NCI-H2107 (cell line): ENCODE results near the gene OPCML.

ENCODE experiments used
- DNase-seq: peaks from one replicate; lab custom pipeline; 2025; lab: John Stamatoyannopoulos, UW

OPCML gene

DNA sequence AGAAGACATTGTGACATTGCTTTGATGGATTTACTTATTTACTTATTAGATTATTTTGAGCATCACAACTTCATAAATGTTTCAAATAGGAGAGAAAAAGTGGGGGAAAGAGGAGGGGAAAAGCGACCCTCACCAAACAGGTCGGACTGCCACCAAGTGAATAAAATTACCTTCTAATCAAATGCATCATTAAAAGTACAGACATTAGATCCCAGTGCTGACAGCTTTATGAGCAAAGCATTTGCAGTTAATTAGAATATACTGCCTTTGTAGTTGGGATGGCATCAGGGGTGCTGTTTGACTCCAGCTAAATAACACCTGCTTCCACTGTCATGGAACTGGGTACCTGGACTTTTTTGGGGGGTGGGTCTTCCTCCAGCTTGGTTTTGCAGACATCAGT lies 299.6 kb downstream of the OPCML start:
- DNase-seq = no peak

DNA sequence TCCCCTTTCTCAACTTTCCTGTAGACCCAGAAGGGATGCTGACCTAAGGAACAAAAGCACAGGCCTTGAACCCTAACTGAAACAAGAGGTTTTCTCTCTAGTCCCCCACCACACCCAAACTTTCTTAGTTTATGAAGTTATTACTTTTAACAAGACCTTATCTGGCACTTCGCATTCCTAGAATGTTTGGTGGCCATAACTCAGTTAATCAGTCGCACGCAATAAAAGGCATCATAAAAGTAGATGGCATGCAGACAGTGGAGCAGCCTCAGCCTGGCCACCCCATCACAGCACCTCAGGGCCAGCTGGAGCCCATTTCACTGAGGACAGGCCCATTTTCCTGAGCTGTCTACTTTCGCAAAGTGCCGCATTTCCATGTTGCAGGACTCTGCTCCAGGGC lies 301.9 kb downstream of the OPCML start:
- no peak for DNase-seq

DNA sequence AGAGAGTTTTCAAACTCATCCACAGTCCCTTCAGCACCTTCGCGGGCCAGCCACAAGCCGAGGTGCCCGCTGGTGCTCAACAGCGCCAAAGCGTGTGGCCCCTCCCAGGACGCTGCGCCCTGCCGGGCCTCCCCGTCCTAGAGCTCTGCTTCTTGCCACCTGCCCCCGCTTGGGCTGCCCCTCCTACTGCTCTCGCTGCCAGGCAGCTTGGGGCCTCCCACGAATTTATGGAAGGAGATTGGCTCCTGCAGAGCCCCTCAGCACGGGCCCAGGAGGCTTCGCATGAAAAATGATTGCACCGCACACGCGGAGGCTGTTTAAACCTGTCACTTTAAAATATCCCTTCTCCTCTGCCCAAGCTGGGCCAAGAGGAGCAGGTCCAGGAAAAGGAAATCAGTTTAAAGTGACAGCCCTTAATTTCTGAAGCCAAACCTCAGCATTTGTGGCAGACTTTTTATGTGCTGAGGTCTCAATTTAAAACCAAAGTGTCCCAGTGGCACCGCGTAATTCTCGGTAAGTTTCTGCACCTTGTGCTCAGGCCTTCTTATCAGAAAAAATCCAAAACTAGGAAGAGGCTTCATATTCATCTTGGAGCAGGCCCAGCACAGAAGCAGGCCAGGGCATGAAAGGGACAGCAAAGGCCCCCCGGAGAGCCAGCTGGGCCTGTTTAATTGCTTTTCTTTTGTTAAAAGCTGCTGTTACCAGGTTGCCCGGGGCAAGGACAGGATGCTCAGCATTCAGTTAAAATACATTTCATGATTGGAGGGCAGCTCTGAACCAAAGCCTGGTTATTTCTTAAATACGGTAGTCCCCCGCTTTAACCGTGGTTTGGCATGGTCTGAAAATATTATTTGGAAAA lies 303.6 kb downstream of the OPCML start:
- no peak for DNase-seq

DNA sequence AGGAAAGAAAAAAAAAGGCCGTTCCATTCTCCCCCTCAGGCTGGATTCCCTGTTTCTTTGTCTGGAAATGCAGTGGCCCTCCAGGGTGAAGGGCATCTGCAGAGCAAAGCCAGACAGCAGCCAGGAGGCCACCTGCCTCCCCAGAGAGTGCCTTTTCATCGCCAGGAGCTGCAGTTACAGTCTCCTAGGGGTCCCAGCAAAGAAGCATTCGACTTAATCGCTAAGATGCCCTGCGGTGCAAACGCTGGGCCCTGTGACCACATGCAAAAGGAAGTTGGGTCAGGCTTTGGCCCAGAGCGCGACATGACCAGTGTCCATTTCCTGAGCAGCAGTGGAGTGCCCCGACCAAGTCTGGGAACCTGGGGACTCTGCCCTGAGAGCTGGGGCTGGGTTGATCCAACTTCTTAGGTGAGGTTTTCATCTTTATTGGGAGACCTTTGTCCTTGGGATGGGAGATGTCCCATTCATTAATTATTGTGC lies 304.6 kb downstream of the OPCML start:
- no peak for DNase-seq

DNA sequence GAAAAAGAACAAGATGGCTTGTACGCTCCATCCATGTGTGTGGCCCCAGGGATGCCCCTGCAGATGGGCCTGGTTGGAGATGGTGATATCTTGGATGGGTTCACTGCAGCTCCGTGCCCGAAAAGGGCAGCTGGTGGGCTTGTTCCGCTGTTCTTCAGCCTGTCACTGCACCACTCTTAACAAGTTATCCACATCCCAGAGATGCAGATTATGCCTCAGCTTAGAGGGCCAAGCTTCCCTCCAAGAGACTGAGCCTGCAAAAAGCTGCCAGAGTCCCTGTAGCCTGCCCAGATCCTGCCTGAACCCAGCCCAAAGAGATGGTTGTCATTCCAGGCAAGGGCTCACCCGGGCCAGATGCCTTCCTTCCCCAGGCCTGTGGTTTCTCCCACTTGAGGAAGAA lies 308.0 kb downstream of the OPCML start:
- no peak for DNase-seq

DNA sequence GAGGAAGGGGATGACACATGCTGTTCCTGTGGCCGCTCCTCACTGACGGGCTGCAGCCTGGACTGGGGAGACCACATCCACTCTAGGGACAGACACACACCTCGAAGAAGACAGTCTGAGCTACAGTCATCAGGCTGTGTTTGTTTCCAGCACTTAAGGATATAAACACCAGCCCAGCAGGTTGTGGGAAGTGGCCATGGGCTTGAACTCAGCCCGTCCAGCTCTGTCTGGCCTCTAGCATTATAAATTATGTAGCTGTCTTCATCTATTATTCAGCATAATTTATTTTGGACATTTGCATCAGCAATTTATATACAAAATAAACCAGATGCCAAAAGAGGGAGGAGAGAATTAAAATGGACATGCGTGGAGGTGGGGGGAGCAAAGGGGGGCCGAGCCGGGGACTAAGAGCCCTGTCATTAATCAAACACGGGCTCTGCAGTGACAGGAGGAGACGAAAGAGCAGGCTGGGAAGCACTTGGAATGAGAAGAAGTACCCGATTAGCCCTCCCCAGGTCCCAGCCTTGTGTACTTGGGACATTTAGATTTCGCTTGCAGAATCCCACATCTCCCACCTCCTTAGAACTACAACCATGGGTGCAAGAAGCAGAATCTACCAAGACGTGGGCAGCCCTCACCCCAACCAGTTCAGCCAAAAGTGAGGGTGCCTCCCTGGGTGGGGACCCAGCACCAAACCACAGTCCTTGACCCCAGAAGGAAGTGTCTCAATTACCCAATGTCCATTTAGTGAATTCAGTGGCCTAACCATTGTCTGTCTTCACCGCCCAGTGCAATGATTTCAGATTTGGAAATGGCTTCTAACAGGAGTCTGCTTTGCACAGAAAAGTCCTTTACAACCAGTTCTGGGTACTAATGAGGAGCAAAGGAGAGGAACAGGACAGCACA lies 309.6 kb downstream of the OPCML start:
- no peak for DNase-seq

DNA sequence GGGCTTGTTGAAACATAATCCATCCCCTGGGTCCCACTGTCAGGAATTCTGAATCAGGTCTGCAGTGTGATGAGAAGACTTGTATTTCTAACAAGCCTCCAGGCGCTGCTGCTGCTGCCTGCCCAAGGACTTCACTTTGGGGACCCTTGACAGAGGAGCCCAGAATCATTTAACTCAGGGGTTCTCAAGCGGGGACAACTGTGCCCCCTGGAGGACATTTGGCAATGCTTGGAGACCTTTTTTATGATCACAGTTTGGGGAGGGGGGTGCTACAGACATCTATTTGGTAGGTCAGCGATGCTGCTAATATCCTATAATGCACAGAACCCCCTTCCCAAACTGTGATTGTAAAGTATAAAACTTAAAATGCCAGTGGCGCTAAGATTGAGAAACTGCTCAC lies 312.8 kb downstream of the OPCML start:
- no peak for DNase-seq

DNA sequence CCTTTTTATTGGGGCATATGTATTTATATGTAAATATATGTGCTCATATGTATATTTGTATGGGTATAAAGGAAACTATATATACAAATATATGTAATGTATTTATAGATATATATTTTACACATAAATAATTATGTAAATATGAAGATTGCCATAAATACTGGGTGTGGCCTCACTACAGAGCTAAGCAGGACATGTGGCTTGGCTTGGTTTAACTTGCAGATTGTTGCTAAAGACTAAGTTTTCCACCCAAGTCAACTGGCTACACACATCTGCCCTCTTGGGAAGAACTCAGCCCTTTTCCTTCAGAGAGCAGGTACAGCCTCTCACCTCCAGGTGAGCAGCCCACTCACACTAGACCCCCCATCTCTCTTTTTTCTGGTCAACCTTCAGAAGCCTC lies 315.5 kb downstream of the OPCML start:
- DNase-seq = no peak

DNA sequence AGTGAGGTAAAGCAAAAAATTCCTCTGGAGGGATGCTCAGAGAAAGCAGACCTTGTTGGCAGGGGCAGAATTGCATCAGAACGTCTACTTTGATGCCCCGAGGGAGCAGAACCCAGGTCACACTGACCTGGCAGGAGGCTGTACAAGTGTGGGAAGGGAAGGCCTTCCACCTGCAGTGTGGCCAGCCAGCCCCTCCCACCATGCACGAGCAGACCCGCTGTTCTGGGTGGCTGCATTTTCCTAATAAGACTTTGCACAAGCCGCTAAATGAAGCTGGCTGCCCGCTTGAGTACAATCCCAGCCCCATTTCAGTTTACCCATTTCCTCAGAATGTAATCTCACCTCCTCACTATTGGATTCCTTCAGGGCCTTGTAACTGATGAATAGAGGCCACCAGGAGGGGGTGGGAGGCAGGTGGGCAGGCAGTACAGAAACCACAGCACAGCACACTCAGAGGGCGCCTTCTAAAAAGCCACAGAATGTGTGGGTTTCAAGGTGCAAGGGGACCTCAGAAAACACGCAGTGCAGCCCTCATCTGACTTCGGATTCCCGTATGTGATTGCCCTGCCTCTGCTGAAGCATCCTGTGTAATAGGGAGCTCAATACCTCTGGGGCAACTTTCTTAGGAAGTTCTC lies 316.6 kb downstream of the OPCML start:
- DNase-seq = no peak

DNA sequence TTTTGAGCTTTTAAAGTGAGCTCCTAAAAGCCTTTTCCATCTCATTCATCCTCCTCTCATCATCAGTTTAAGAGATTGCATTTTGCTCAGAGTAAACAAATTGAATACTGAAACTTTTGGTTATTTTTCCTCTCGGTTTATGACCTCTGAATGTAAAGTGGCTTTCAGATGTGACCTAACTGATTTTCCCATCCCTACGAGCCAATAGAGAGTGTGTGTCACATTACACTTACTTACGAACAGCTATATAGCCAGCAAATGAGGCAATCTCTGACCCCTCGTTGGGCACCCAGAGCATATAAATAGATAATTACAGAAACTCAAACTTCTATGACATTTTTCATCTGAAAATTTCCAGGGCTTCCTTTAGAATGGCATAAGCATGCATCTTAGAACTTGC lies 317.7 kb downstream of the OPCML start:
- no peak for DNase-seq

DNA sequence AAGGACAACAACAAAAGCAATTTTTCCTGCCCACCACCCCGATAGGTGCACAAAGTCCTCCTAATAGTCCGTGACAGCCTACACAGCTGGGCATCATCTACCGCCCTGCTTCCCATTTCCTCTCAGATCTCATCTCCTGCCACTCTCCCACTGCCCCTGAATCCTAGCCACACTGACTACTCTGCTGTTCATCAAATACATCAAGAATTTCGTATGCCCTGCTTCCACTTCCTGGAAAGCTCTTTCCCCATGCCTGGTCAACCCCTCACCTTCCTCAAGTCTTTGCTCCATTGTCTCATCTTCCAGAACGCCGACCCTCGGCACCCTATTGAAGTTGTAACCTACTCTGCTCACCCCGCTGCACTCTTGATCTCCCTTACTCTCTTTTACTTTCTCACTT lies 320.1 kb downstream of the OPCML start:
- DNase-seq = no peak

DNA sequence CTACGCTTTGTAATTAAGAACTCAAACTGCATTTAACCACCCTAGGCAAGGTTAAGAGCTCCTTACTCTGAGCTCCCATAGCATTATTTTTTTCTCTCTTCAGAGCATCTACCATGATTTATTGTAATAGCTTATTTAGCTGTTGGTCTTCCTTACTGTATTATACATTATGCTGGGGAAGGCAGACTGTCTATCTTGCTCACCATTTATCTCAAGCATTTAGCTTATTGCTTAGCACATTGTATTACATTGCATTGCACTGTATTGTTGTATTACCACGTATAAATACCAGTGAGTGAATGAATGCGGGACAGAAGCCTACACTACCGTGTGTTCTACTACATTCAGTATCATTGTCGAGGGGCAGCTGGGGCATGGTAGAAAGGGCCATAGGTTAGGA lies 324.3 kb downstream of the OPCML start:
- no peak for DNase-seq

DNA sequence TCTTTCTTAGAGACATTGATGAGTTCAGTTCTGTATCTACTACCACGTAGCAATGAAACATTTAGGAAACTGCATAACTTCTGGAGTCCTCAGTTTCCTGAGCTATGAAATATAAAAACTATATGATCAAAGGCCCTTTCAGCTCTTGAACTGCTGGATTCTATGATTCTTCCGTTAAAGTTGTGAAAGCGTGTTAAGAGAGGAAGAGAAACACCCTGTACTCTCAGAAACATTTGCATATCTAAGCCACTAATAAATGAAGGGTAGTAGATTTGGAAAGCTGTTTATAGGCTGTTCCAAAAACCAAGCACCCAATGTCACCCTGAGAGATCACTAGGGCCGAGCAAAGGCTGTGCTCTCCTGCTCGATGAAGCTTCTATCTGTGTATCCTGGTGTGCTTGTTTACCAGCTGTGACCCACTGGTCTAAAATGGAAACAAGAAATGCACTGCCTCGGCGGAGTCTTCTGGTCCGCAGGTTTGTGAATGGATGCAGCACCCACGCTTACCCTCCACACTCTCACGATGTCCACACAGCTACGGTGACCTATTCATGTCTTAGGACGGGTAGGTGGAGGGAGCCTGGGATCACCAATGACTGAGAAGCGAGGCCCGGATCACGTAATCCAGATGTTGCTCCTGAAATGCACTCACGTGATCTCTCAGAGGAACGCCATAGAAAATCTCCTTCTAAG lies 325.8 kb downstream of the OPCML start:
- no peak for DNase-seq

DNA sequence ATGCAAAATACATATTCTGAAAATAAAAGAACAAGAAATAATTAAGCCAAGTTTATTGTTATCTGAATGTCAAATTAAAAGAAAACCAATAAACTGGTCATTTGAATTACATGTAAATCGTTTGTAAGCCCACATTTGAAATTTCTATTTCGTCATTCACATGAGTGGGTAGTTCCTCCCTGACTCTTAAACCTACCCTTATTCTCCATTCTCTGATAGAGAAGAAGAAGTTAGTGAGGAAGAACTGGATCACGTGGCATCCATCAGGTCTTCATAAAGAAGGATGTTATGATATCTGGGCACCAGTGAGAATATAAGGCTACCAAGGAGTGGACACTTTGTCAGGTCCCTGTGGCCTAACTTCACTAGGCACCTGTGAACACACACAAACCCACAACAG lies 328.1 kb downstream of the OPCML start:
- DNase-seq = no peak

DNA sequence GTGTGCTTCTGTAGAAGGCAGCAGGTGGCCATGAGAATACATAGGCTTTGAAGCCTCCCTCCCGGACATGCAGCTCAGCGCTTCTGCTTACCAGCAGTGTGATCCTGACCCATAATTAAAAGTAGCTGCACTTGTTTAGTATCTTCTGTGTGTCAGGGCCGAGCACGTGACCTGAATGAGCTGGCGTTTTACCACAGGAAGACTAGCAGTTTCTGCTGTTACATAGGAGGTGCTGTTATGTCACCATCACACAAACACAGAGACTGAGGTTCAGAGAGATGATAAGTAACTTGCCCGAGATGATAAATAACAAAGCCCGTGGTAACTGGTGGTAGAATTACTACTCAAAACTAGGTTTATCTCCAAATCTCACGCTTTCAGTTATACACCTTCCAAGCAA lies 329.5 kb downstream of the OPCML start:
- DNase-seq = no peak

DNA sequence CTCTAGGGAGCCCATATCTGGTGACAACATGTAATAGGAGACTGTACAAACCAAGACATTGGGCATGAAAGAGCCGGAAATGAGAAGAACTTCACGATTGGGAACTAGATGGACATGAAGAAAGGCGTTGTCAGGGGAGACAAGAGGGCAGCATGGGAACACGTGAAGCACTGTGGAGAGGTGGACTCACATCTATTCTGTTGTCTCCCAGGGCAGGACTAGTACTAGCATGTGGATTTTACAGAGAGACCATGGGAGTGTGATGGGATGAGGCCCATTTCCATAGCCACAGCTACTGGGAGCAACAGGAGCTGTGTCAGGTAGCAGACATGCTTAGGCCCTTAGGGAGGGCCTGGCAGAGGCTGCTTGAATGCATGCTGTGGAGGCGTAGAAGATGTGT lies 333.9 kb downstream of the OPCML start:
- no peak for DNase-seq

DNA sequence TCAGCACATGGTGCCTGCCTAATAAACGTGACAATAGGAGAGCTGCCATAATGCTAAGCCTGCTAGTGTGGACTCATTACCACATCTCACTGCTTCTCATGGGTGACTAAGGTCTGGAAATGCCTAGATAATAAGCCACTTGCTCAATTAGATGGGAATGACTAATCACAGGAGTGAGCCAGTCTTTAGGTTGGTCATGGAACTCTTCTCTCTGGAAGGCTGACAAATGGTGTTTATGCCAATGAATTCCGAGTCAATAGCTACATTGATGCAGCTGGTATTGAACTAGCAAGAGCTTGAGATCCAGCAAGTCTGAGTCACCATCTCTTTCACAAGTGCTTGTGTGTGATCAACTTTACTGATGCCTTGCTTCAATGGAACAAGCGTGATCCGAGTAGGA lies 334.9 kb downstream of the OPCML start:
- DNase-seq = no peak

DNA sequence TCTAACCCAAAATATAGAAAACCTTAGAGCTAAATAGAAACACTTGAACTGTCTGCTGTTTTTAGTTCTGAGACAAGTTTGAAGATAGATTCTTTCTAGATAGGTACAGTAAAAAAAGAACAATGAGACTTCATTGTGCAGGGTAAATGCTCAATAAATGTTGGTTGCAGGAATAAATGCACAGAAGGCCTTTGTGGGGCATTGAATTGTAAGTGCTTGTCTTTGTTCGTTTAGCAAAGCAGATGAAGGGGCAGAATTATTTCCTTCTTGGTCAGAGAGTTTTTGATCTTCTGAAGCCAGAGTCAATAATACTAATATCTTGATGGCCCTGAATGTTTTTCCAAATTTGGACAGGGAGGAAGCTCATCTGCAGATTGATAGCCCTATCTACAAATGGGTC lies 340.4 kb downstream of the OPCML start:
- DNase-seq = no peak

DNA sequence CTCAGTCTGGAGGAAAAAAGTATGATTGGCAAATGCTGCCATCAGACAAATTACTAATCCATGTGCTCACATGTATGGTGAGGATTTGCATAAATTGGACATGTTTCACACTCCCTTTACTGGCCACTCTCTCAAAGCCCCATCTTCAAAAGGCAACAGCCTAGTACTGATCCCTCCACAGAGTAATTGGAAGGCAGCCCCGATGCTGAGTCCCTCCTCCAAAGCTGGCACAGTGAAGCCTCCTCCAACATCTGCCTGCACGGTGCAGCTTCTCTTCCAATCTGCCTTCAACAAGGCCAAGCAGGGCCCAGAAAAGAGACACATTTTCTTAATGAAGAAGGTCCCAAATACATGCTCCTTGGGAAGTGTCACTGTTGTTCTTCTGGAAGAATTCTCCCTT lies 350.6 kb downstream of the OPCML start:
- DNase-seq = no peak

DNA sequence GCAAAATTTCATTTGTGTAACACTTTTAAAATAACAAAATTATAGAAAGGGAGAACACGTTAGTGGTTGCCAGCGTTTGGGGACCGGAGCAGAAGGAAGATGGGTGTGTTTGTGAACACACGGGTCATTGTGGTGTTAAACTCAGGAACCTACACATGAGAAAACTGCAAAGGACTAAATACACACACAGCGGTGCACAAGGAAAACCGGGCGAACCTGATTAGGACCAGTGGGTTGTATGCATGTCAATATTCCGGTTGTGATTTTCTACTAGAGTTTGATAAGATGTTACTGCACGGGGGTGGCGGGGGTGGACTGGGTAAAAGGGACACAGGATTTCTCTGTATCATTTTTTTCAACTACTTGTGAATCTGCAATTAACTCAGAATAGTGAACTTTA lies 351.2 kb downstream of the OPCML start:
- DNase-seq = no peak

DNA sequence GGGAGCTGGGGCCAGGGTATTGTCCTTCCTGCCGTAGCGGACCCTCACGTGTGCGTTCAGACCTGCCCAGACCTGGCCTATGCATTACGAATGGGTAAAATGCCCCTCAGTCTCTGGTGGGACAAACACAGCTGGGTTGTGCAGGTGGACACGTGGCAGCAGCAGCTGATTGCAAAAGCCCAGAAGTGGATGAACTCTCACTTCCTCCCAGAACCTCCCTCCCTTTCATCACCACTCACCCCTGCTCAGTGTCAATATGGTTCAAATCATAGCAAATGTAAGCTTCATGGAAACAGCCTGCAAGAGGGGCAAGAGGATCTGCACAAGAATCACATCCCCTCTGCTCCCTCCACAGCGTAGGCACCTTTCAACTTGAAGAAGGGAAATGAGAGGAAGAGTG lies 352.1 kb downstream of the OPCML start:
- DNase-seq = no peak

DNA sequence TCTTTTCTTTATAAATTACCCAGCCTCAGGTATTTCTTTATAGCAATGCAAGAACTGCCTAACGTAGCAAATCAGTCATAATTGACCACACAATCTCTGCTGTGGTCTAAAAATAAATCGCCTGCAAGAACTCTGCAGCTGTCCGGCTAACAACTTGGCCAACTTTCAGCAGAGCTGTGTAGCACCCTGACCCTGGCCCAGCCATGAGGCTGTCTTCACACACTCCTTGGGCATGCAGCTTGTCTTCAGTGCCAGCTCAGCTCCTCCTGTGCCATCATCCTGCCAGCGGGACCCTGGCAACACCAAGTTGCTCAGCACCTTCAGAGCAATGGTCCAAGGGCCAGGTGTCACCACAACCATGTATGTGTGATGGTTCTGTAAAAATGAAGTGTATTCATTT lies 355.6 kb downstream of the OPCML start:
- DNase-seq = no peak
